Stomach (tissue), 9 donors: ENCODE measurements around the gene SLC4A2. TPM values are rescaled to one million over a fixed set of nuclear protein-coding genes. Genes with fewer than 3 reads are reported as not detected.
A peak's percentile ranks its signal among the peaks of the same experiment; 100 is the strongest.

Source experiments
- DNase-seq, 2 donors: peaks; one replicate each; pipeline versions ENCODE4 v3.0.0 to v3.0.0-alpha.2; 2013 to 2019
- H3K27ac ChIP-seq, 5 donors: fragments of 200-600 bp in 4 of 5; sonication (generic) in 4 of 5; one replicate each; pipeline ENCODE4 v1.5.1; 2013 to 2019; ENCODE audit warnings: mild to moderate bottlenecking in 1 of 5, moderate library complexity in 1 of 5
- H3K27me3 ChIP-seq, 3 donors: fragments of 200-600 bp; sonication (generic); one replicate each; pipeline ENCODE4 v1.5.1; 2017 to 2019; ENCODE audit warnings: mixed run types in 1 of 3
- H3K36me3 ChIP-seq, 4 donors: fragments of 200-600 bp; sonication (generic); 1 replicate in 3 of 4; 2 replicates in 1 of 4; pipeline ENCODE4 v1.5.1; 2016 to 2019
- H3K4me1 ChIP-seq, 4 donors: fragments of 200-600 bp; sonication (generic); one replicate each; pipeline ENCODE4 v1.5.1; 2016 to 2019
- H3K4me3 ChIP-seq, 4 donors: fragments of 200-600 bp; sonication (generic) in 3 of 4; one replicate each; pipeline ENCODE4 v1.5.1; 2016 to 2019; ENCODE audit warnings: mild to moderate bottlenecking in 1 of 4
- H3K9me3 ChIP-seq, 4 donors: fragments of 200-600 bp; sonication (generic); one replicate each; pipeline ENCODE4 v1.5.1; 2016 to 2019
- CTCF ChIP-seq, 7 experiments: fragments of 450-650 bp in 4 of 7; fragments of 200-600 bp in 3 of 7; sonication (generic) in 3 of 7; IDR thresholded peaks; one replicate each; pipeline ENCODE4 v1.5.1; 2016 to 2019; ENCODE audit warnings: antibody characterized with exemption in 7 of 7, control low read depth in 2 of 7, mild to moderate bottlenecking in 1 of 7
- EP300 ChIP-seq: sonication (generic); formaldehyde crosslinking; IDR thresholded peaks from one replicate; pipeline ENCODE4 v1.6.1; 2017; ENCODE audit warnings: antibody characterized with exemption
- POLR2A ChIP-seq, 4 donors: fragments of 450-650 bp; IDR thresholded peaks; one replicate each; pipeline ENCODE4 v1.6.1; 2016; ENCODE audit warnings: antibody characterized with exemption in 4 of 4, control low read depth in 2 of 4, mild to moderate bottlenecking in 1 of 4, moderate library complexity in 1 of 4
- POLR2AphosphoS5 ChIP-seq, 3 donors: sonication (generic); formaldehyde crosslinking; IDR thresholded peaks; one replicate each; pipeline ENCODE4 v1.6.1; 2016; ENCODE audit warnings: antibody characterized with exemption in 3 of 3
- WGBS, 5 donors: extraction: QIAGEN DNeasy Blood & Tissue Kit in 3 of 5; methylation state at CpG; one replicate each; pipeline versions ENCODE4 v1.1.5 to v1.1.7; 2013 to 2018; 5-methylcytosine and 5-hydroxymethylcytosine counted together
- intact Hi-C: fragments of 100-400 bp; cut with DNase I; formaldehyde crosslinking; loops from one replicate; pipeline ENCODE4 v1.15.1; 2023; ENCODE audit warnings: low total_unique reads
- polyA plus RNA-seq, 3 donors: library from polyadenylated mRNA; stranded (reverse); fragments of 200-250 nt; gene quantifications; one replicate each; pipeline ENCODE4 v1.2.3, GENCODE V29; 2013
- total RNA-seq, 5 donors: library from RNA; depleted of rRNA; stranded (reverse); fragments of >200 nt; gene quantifications; one replicate each; pipeline versions ENCODE4 v1.1.0 to v1.2.3, GENCODE V29; 2014 to 2016
- donor health status: healthy with polysubstance abuse.
- donor health status: Bipolar disorder and iron deficiency.
- donor health status: healthy.

SLC4A2 gene
- total and polyA plus RNA-seq, 8 donors, result 65.9 to 296 (median 126) TPM

- DNase-seq, result no peak
- peak overlapping the region; percentile 74 to 93 (median 86) for H3K4me3 ChIP-seq
- intact Hi-C loops, result no loop called here
- peaks cover 0 to 12% (median 7%) of the 10 kb centered on the region in 4 donors for H3K36me3 ChIP-seq
- 64 to 74% (median 65%) methylated on average over 19 to 22 of the region's 22 CpGs for WGBS, 5 donors
- H3K27ac ChIP-seq, result peak overlapping the region; percentile 84 to 97 (median 90)
- H3K4me1 ChIP-seq, result peaks cover 35 to 77% (median 65%) of the 10 kb centered on the region in 4 donors
- H3K27me3 ChIP-seq, result no peaks in the 10 kb centered on the region
- no peak for TF ChIP-seq POLR2A (IDR thresholded peaks at IDR 0.05)
- TF ChIP-seq CTCF (IDR thresholded peaks at IDR 0.05), result no peak
- TF ChIP-seq POLR2AphosphoS5 (IDR thresholded peaks at IDR 0.05), result no peak
- TF ChIP-seq EP300, result no peak
- no peaks in the 10 kb centered on the region for H3K9me3 ChIP-seq
These were observed 30.7 kb downstream of the SLC4A2 start for GRCh38 chr7:151089893-151090730.

DNA sequence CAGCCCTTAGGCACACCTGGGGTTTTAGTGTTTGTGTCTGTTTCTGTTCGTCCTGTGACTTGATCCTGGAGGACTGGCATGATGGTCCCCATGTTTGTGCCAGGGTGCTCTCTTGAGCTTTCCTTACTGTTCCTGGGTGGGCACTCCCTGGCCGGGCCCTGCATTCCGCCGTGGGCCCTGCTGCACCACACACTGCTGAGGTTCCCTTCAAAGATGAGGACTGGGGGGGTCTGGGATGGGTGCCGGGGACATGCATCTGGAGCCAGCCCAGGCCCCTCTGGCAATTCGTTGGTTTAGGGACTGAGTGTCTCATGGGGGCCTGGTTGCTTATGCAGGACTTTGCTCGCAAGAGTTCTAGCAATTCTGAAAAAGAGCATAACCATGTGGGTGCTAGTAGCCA lies 31.6 kb downstream of the SLC4A2 start:
- DNase-seq, result peak in 1 of 2 donors; percentile 2
- Histone ChIP-seq H3K27ac (peak overlapping the region in 3 of 5 donors; percentile 86 to 97 (median 90)), H3K4me3 (no peak overlapping the region), H3K27me3 (no peaks in the 10 kb centered on the region), H3K4me1 (peaks cover 28 to 70% (median 60%) of the 10 kb centered on the region in 4 donors), H3K9me3 (no peaks in the 10 kb centered on the region), H3K36me3 (peaks cover 0 to 12% (median 7%) of the 10 kb centered on the region in 4 donors)
- 78 to 94% (median 92%) methylated on average over 3 to 7 of the region's 7 CpGs for WGBS, 5 donors
- intact Hi-C loops, result no loop called here
- TF ChIP-seq POLR2AphosphoS5 (IDR thresholded peaks at IDR 0.05) (no peak), CTCF (IDR thresholded peaks at IDR 0.05) (no peak), EP300 (no peak)

DNA sequence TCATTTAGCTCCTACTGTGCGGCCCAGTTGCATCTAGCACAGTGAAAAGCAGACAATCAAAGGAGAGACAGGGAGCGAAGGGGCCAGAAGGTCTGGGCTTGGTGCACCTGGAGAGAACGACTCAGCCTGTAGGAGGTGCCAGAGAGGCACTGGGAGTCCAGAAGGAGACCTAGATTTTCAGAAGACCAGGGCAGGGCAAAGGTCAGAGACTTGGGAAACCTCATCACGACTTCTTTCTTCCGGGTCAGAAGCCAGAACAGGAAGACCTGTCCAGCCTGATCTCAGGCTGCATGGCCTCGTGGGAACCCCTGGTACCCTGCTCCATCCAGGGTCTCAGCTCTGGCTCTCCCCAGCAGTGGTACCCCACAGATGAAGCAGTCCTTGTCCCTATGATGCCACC lies 32.0 kb downstream of the SLC4A2 start:
- intact Hi-C loops, result no loop called here
- H3K36me3 ChIP-seq, result peaks cover 0 to 13% (median 7%) of the 10 kb centered on the region in 4 donors
- no peaks in the 10 kb centered on the region for H3K9me3 ChIP-seq
- H3K27me3 ChIP-seq, result no peaks in the 10 kb centered on the region
- H3K4me3 ChIP-seq, result no peak overlapping the region
- peak overlapping the region in 2 of 5 donors; percentile 86 to 97 for H3K27ac ChIP-seq
- peak in 1 of 2 donors; percentile 48 for DNase-seq
- TF ChIP-seq EP300 (no peak), CTCF (IDR thresholded peaks at IDR 0.05) (peak in 3 of 7 experiments; percentile 29 to 40 (median 32))
- peaks cover 28 to 74% (median 60%) of the 10 kb centered on the region in 4 donors for H3K4me1 ChIP-seq
- WGBS, 5 donors, result 48 to 58% (median 50%) methylated on average over 6 of the region's 6 CpGs

- Histone ChIP-seq H3K9me3 (no peaks in the 10 kb centered on the region), H3K36me3 (peaks cover 0 to 17% (median 7%) of the 10 kb centered on the region in 4 donors), H3K27me3 (no peaks in the 10 kb centered on the region), H3K4me3 (no peak overlapping the region), H3K4me1 (peaks cover 28 to 74% (median 58%) of the 10 kb centered on the region in 4 donors), H3K27ac (peak overlapping the region in 1 of 5 donors; percentile 97)
- TF ChIP-seq CTCF (IDR thresholded peaks at IDR 0.05), result no peak
- no peak for TF ChIP-seq POLR2A (IDR thresholded peaks at IDR 0.05)
- TF ChIP-seq POLR2AphosphoS5 (IDR thresholded peaks at IDR 0.05), result no peak
- no peak for TF ChIP-seq EP300
- intact Hi-C loops, result no loop called here
- 86 to 94% (median 89%) methylated on average over 14 of the region's 14 CpGs for WGBS, 5 donors
- DNase-seq, result no peak
These were observed 32.6 kb downstream of the SLC4A2 start for GRCh38 chr7:151091988-151092387.
